IMR-90 (cell line): ENCODE data around the gene ZNF276. TPM values are rescaled to one million over a fixed set of nuclear protein-coding genes. Genes with fewer than 3 reads are reported as not detected.

Experiments used
- ATAC-seq: fragments of 200-7000 bp; cut with Tn5 transposase; 2 replicates; pipeline ENCODE4 v1.9.1; 2020; ENCODE audit warnings: low read depth, mild to moderate bottlenecking, moderate library complexity
- BruUV-seq: library from RNA; stranded (reverse); fragments of 400-500 nt; replicated peaks from 2 replicates; lab custom pipeline; 2021; lab: Mats Ljungman, UMichigan
- CTCF ChIA-PET: fragments of 300-600 bp; formaldehyde crosslinking; extraction: SDS; loops from one replicate; lab custom pipeline; 2021; ENCODE audit warnings: antibody characterized with exemption; lab: Yijun Ruan, JAX
- POLR2A ChIA-PET: fragments of 300-600 bp; sonication (Branson Sonifier 250); formaldehyde crosslinking; loops from one replicate; lab custom pipeline; 2022; ENCODE audit warnings: antibody characterized with exemption; ENCODE audit not compliant: unreplicated experiment; lab: Charles Lee
- DNase-seq: peaks from one replicate; pipeline ENCODE4 v3.0.0; 2013
- H2AFZ ChIP-seq: replicated peaks from 2 replicates; pipeline ENCODE3; 2013; ENCODE audit warnings: low read length, mild to moderate bottlenecking; ENCODE audit not compliant: poor library complexity
- H2AK5ac ChIP-seq: 2 replicates; pipeline ENCODE4 v1.6.1; 2013; ENCODE audit warnings: low read depth, low read length, inconsistent platforms
- H2AK9ac ChIP-seq: replicated peaks from 2 replicates; pipeline ENCODE3; 2013; ENCODE audit warnings: mild to moderate bottlenecking, low read depth, low read length, moderate library complexity; ENCODE audit not compliant: poor library complexity
- H2BK120ac ChIP-seq: 2 replicates; pipeline ENCODE4 v1.6.1; 2013; ENCODE audit warnings: low read depth, low read length, inconsistent platforms
- H2BK15ac ChIP-seq: 3 replicates; pipeline ENCODE4 v1.6.1; 2013; ENCODE audit warnings: low read depth, low read length, inconsistent platforms
- H2BK20ac ChIP-seq: 2 replicates; pipeline ENCODE4 v1.6.1; 2013; ENCODE audit warnings: low read depth, mild to moderate bottlenecking, inconsistent platforms, low read length, moderate library complexity
- H2BK5ac ChIP-seq: 2 replicates; pipeline ENCODE4 v1.6.1; 2013; ENCODE audit warnings: mild to moderate bottlenecking, low read depth, low read length, inconsistent platforms; ENCODE audit not compliant: poor library complexity, severe bottlenecking
- H3K14ac ChIP-seq: replicated peaks from 2 replicates; pipeline ENCODE4 v1.6.1; 2013; ENCODE audit warnings: low read depth, low read length, inconsistent platforms
- H3K18ac ChIP-seq: 2 replicates; pipeline ENCODE4 v1.6.1; 2013; ENCODE audit warnings: low read depth, low read length, control low read depth
- H3K23ac ChIP-seq: 2 replicates; pipeline ENCODE4 v1.6.1; 2013; ENCODE audit warnings: low read depth, low read length, inconsistent platforms
- H3K27ac ChIP-seq: 2 replicates; pipeline ENCODE4 v1.5.1; 2013; ENCODE audit warnings: mild to moderate bottlenecking, control low read depth, low read length; ENCODE audit not compliant: insufficient read depth
- H3K27me3 ChIP-seq: 2 replicates; pipeline ENCODE4 v1.6.1; 2013; ENCODE audit warnings: low read length; ENCODE audit not compliant: control insufficient read depth, insufficient read depth
- H3K36me3 ChIP-seq: 2 replicates; pipeline ENCODE4 v1.6.1; 2013; ENCODE audit warnings: low read length, mixed read lengths; ENCODE audit not compliant: control insufficient read depth, insufficient read depth
- H3K4ac ChIP-seq: 2 replicates; pipeline ENCODE4 v1.6.1; 2013; ENCODE audit warnings: low read depth, low read length, inconsistent platforms
- H3K4me1 ChIP-seq: 2 replicates; pipeline ENCODE4 v1.6.1; 2013; ENCODE audit warnings: low read length, mixed read lengths; ENCODE audit not compliant: control insufficient read depth, insufficient read depth
- H3K4me2 ChIP-seq: 2 replicates; pipeline ENCODE4 v1.6.1; 2013; ENCODE audit warnings: low read depth, mild to moderate bottlenecking, control low read depth, low read length, moderate library complexity
- H3K4me3 ChIP-seq: 2 replicates; pipeline ENCODE4 v1.5.1; 2013; ENCODE audit warnings: low read depth, mild to moderate bottlenecking, control low read depth, low read length, moderate library complexity; ENCODE audit not compliant: insufficient read depth
- H3K56ac ChIP-seq: 2 replicates; pipeline ENCODE4 v1.6.1; 2013; ENCODE audit warnings: low read length, inconsistent platforms; ENCODE audit not compliant: insufficient read depth; ENCODE audit errors: extremely low read depth
- H3K79me1 ChIP-seq, 2 experiments: 2 replicates each; pipeline ENCODE4 v1.6.1; 2013; ENCODE audit warnings: low read length in 2 of 2, inconsistent platforms in 1 of 2, low read depth in 1 of 2
- H3K9ac ChIP-seq: 2 replicates; pipeline ENCODE4 v1.6.1; 2013; ENCODE audit warnings: low read depth, low read length, control low read depth
- H3K9me1 ChIP-seq: 2 replicates; pipeline ENCODE4 v1.6.1; 2013; ENCODE audit warnings: low read length, inconsistent platforms; ENCODE audit not compliant: insufficient read depth
- H3K9me3 ChIP-seq: 2 replicates; pipeline ENCODE4 v1.6.1; 2013; ENCODE audit warnings: low read length; ENCODE audit not compliant: control insufficient read depth, insufficient read depth
- H4K20me1 ChIP-seq: 2 replicates; pipeline ENCODE4 v1.6.1; 2013; ENCODE audit warnings: low read length, inconsistent platforms; ENCODE audit not compliant: insufficient read depth
- H4K5ac ChIP-seq: 2 replicates; pipeline ENCODE4 v1.6.1; 2013; ENCODE audit warnings: mild to moderate bottlenecking, low read depth, low read length, control low read depth
- H4K8ac ChIP-seq, 2 experiments: 2 replicates each; pipeline ENCODE4 v1.6.1; 2013; ENCODE audit warnings: low read depth in 2 of 2, low read length in 2 of 2, control low read depth in 1 of 2, inconsistent platforms in 1 of 2
- H4K91ac ChIP-seq: 2 replicates; pipeline ENCODE4 v1.6.1; 2013; ENCODE audit warnings: low read depth, low read length, inconsistent platforms; ENCODE audit not compliant: insufficient read depth
- CEBPB ChIP-seq: IDR thresholded peaks from 2 replicates; pipeline ENCODE4 v1.6.1; 2012; ENCODE audit warnings: low read depth, low read length, improper control_type of control experiment
- CHD1 ChIP-seq: IDR thresholded peaks from 2 replicates; pipeline ENCODE4 v1.6.1; 2012; ENCODE audit warnings: low read depth, low read length, improper control_type of control experiment
- CTCF ChIP-seq: conservative IDR thresholded peaks from 2 replicates; pipeline ENCODE4 v1.5.1; 2012; ENCODE audit warnings: mild to moderate bottlenecking, low read depth, low read length, improper control_type of control experiment
- ELK1 ChIP-seq: fragments of 150-350 bp; IDR thresholded peaks from 2 replicates; pipeline ENCODE4 v1.6.1; 2016; ENCODE audit warnings: low read depth, mild to moderate bottlenecking, low read length, moderate library complexity, borderline replicate concordance
- MAFK ChIP-seq: IDR thresholded peaks from 2 replicates; pipeline ENCODE4 v1.6.1; 2012; ENCODE audit warnings: low read depth, low read length, improper control_type of control experiment
- MAZ ChIP-seq: IDR thresholded peaks from 2 replicates; pipeline ENCODE4 v1.6.1; 2012; ENCODE audit warnings: low read depth, mild to moderate bottlenecking, low read length, improper control_type of control experiment, moderate library complexity, borderline replicate concordance
- MXI1 ChIP-seq: IDR thresholded peaks from 2 replicates; pipeline ENCODE4 v1.6.1; 2012; ENCODE audit warnings: low read depth, mild to moderate bottlenecking, low read length, moderate library complexity, borderline replicate concordance
- POLR2A ChIP-seq: IDR thresholded peaks from 2 replicates; pipeline ENCODE4 v1.6.1; 2012; ENCODE audit warnings: mild to moderate bottlenecking, low read depth, low read length
- RAD21 ChIP-seq: IDR thresholded peaks from 2 replicates; pipeline ENCODE4 v1.6.1; 2012; ENCODE audit warnings: low read length, improper control_type of control experiment
- SMC3 ChIP-seq: fragments of 150-350 bp; IDR thresholded peaks from 2 replicates; pipeline ENCODE4 v1.6.1; 2016; ENCODE audit warnings: low read depth, mild to moderate bottlenecking, antibody characterized with exemption, low read length, moderate library complexity
- WGBS, 2 experiments: methylation state at CpG; one replicate each; pipeline versions ENCODE4 v1.1.5 to v1.1.7; 2013; ENCODE audit warnings: missing lambda C conversion rate in 2 of 2; ENCODE audit not compliant: insufficient read length in 1 of 2; ENCODE audit errors: extremely low coverage in 2 of 2; 5-methylcytosine and 5-hydroxymethylcytosine counted together
- dilution Hi-C: fragments of 300-500 bp; cut with HindIII; formaldehyde crosslinking; loops from one replicate; pipeline ENCODE4 v1.14.3; 2018; ENCODE audit warnings: low sequenced_read_pairs; ENCODE audit not compliant: unreplicated experiment
- in situ Hi-C: fragments of 300-500 bp; cut with MboI; formaldehyde crosslinking; loops from 3 replicates; pipeline ENCODE4 v1.14.3; 2019; ENCODE audit warnings: low sequenced_read_pairs, inconsistent platforms, mixed read lengths
- intact Hi-C: fragments of 100-400 bp; cut with micrococcal nuclease; formaldehyde crosslinking; loops from 2 replicates; pipeline ENCODE4 v1.10.0; 2022
- polyA plus RNA-seq, 3 experiments: library from polyadenylated mRNA; depleted of rRNA; stranded (reverse); fragments of >200 nt; gene quantifications; 2 replicates each; pipeline ENCODE4 v1.2.3, GENCODE V29; 2012; ENCODE audit warnings: low replicate concordance in 1 of 3
- total RNA-seq: library from RNA; depleted of rRNA; stranded (reverse); fragments of >200 nt; gene quantifications from 2 replicates; pipeline ENCODE4 v1.2.3, GENCODE V29; 2012

The ZNF276 gene
- total and polyA plus RNA-seq, 2 of the 4 experiments (the other 2 are of a cell fraction), result 4.1 to 18.6 TPM

GRCh38 chr16:89707695-89708094 is 13.6 kb upstream of the ZNF276 start:
- no peak overlapping the region for H3K18ac ChIP-seq
- ATAC-seq, result no peak
- H3K4ac ChIP-seq, result no peak overlapping the region
- no peak overlapping the region for H3K14ac ChIP-seq
- H2BK5ac ChIP-seq, result no peak overlapping the region
- no peak overlapping the region for H3K56ac ChIP-seq
- no peaks in the 10 kb centered on the region for H3K9me1 ChIP-seq
- peaks cover 15% of the 10 kb centered on the region; the same call in 1 of the 2 replicates for H3K36me3 ChIP-seq
- WGBS, 2 experiments, result 93% methylated on average over 5 of the region's 9 CpGs; no CpG with 5 or more reads in 1 of the 2 experiments
- no peak overlapping the region for H2BK120ac ChIP-seq
- H4K8ac ChIP-seq, result no peak overlapping the region
- H4K20me1 ChIP-seq, result no peaks in the 10 kb centered on the region; the same call in 1 of the 2 replicates
- no peak overlapping the region for H3K4me3 ChIP-seq
- H3K79me1 ChIP-seq, result no peaks in the 10 kb centered on the region
- no peak overlapping the region for H3K9ac ChIP-seq
- H4K5ac ChIP-seq, result no peak overlapping the region
- ChIA-PET CTCF (no interaction called here), POLR2A (no interaction called here)
- H2BK20ac ChIP-seq, result no peak overlapping the region
- DNase-seq, result no peak
- no peak overlapping the region for H2BK15ac ChIP-seq
- TF ChIP-seq ELK1 (no peak), POLR2A (no peak), MAZ (no peak), SMC3 (no peak), MXI1 (no peak), RAD21 (no peak), MAFK (no peak), CEBPB (no peak), CTCF (no peak), CHD1 (no peak)
- dilution Hi-C loops (no loop called here), intact Hi-C loops (no loop called here), in situ Hi-C loops (no loop called here)
- H3K4me2 ChIP-seq, result no peak overlapping the region
- no peak overlapping the region for H2AFZ ChIP-seq
- peak overlapping the region; percentile 50 for H2AK9ac ChIP-seq
- H3K9me3 ChIP-seq, result no peaks in the 10 kb centered on the region
- BruUV-seq, result no TSS peak
- H3K23ac ChIP-seq, result no peak overlapping the region
- no peak overlapping the region for H3K27ac ChIP-seq
- H3K27me3 ChIP-seq, result no peaks in the 10 kb centered on the region
- no peak overlapping the region for H2AK5ac ChIP-seq
- no peak overlapping the region for H4K91ac ChIP-seq
- peaks cover 6% of the 10 kb centered on the region for H3K4me1 ChIP-seq
